ENCODE data around the gene APBB2.

DNA sequence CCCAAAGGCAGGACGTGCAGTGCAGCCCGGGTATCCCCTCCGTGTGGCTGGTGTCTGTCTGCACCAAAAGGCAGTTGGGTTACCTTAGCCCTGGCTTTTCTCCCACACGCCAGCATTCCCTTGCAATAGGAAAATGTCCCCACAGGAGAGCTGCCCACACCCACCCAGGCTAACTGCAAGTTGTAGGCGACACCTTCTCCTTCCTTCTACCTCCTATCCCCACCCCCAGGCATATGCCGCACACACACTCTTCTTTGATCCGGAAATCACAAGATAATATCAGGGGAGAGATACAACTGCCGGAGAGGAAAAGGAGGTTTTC, 444 bp upstream of the APBB2 start:
- TF ChIP-seq, protein P1, sequence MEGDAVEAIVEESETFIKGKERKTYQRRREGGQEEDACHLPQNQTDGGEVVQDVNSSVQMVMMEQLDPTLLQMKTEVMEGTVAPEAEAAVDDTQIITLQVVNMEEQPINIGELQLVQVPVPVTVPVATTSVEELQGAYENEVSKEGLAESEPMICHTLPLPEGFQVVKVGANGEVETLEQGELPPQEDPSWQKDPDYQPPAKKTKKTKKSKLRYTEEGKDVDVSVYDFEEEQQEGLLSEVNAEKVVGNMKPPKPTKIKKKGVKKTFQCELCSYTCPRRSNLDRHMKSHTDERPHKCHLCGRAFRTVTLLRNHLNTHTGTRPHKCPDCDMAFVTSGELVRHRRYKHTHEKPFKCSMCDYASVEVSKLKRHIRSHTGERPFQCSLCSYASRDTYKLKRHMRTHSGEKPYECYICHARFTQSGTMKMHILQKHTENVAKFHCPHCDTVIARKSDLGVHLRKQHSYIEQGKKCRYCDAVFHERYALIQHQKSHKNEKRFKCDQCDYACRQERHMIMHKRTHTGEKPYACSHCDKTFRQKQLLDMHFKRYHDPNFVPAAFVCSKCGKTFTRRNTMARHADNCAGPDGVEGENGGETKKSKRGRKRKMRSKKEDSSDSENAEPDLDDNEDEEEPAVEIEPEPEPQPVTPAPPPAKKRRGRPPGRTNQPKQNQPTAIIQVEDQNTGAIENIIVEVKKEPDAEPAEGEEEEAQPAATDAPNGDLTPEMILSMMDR (IDR thresholded peaks at IDR 0.05) = no peak
- no peak for TF ChIP-seq POLR2A (IDR thresholded peaks at IDR 0.05)
